A549 treated with Hydrocortisone at 1 μM for 4 hours (cell line): ENCODE results near the gene IGSF23. TPM values are rescaled to one million over a fixed set of nuclear protein-coding genes. Genes with fewer than 3 reads are reported as not detected.

Experiments used
- total RNA-seq: library from RNA; stranded (reverse); fragments of 200-300 nt; extraction: Qiagen RNA extraction; gene quantifications from 5 replicates; pipeline ENCODE4 v1.2.3, GENCODE V29; 2022

IGSF23 gene, protein sequence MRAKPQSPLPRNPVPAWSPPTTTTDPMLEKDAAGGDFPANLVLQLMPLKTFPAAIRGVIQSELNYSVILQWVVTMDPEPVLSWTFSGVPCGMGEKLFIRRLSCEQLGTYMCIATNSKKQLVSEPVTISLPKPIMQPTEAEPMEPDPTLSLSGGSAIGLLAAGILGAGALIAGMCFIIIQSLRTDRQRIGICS
- total RNA-seq = 0.15 to 0.84 TPM (median 0.66 TPM) in 5 replicates

DNA sequence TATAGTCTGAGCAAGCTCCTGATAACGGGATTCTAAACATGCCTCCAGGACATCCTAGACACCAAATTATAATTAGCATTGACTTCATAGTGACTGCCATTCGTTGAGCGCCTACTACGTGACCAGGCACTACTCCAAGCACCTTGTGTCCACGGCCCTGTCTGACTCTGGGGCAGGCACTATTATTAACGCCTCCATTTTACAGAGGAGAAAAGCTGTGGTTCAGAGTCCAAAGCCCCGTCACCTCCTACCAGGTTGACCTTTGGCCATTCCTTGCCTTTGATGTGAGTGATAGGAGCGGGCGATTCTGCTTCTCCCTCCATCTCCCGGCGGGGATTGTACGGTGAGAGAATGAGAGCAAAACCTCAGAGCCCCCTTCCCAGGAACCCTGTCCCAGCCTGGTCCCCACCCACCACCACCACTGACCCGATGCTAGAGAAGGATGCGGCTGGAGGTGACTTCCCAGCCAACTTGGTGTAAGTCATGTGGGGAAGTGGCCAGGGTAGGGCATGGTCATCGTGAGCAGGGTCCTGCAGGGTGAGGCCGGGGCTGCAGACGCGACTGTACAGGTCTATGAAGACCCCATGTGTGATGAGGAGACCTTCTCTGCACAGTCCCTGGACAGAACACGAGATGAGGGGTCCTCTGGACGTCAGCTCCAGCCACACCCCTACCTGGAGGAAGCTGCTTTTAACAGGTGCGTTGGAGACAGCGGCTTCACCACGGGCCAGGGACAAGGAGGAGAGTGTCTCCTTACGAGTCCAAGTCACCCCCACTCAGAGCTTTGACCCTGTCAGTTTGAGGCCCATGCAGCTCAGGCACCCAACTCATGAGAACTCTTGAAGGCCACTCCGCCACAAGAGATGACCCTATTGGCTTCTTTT, at the start of gene IGSF23:
IGSF23 (plus strand) TSS at position 269 of the 884 bp plus-strand sequence; CDS start at position 352, 83 bp downstream.

DNA sequence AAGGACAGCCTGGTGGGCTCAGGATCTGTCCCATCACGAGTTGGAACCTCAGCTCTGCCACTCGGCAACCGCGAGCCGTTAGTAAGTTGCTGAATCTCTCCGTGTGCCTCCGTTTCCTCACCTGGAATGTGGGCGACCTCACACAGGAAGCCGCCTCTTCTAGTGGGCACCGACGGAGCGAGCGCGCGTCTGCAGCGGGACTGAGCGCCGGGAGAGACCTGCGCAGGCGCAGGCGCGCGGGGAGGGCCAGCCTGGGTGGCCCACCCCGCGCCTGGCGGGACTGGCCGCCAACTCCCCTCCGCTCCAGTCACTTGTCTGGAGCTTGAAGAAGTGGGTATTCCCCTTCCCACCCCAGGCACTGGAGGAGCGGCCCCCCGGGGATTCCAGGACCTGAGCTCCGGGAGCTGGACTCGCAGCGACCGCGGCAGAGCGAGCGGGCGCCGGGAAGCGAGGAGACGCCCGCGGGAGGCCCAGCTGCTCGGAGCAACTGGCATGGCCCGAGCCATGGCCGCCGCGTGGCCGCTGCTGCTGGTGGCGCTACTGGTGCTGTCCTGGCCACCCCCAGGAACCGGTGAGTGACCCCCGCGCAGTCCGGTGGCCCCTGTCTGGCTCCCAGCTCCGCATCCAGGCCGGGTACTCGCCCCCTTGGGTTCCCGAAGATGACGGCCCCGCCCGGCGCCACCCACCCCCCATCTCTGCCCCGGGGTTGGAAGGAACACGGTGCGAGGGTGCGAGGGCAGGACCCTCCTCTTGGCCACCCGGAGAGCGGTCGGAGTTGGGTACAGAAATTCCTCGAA, 30.4 kb downstream of the IGSF23 start, which contains the start of gene PVR:
PVR (plus strand) TSS at position 306 of the 797 bp plus-strand sequence; CDS start at position 493, 187 bp downstream.

DNA sequence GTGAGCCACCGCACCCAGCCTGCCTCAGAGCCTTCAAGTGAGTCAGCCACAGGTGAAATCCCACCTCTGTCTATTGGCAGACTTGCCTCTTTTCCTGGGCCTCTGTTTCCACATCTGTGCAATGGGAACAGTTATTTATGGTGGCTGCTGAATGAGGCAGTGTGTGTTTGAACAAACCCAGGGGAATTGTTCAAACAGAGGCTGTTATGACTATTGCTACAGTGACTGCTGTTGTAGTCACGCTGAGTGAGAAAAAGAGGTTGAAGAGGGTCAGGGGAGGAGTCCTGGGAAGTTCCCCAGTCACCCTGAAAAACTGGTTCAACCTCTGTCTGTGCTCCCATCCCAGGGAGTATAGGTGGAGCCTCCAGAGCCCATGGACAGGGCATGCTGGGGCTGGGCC, 58.0 kb downstream of the IGSF23 start, which contains the start of gene CEACAM19:
CEACAM19 (plus strand) TSS at position 83 of the 400 bp plus-strand sequence. CDS start 450 bp downstream, outside the sequence.

Other genes starting within 250 kb of the IGSF23 start
- 2.0 to 3.2 TPM (median 2.3 TPM) in 5 replicates for gene ZNF285, start 212.0 kb upstream of the IGSF23 start, total RNA-seq
- gene ZNF229, start 165.1 kb upstream of the IGSF23 start, total RNA-seq = 2.3 to 3.1 TPM (median 2.8 TPM) in 5 replicates
- 7.1 to 9.1 TPM (median 7.9 TPM) in 5 replicates for gene ZNF180, start 113.0 kb upstream of the IGSF23 start, total RNA-seq
- gene CEACAM20, start 83.9 kb upstream of the IGSF23 start, total RNA-seq = 0.08 to 0.10 TPM in 2 of 5 replicates, not detected in the others
- 100 to 124 TPM (median 118 TPM) in 5 replicates for gene PVR, start 30.3 kb downstream of the IGSF23 start, total RNA-seq
- gene CEACAM19, start 57.9 kb downstream of the IGSF23 start, total RNA-seq = 8.8 to 10.3 TPM (median 9.3 TPM) in 5 replicates
- gene CEACAM16, start 85.6 kb downstream of the IGSF23 start, total RNA-seq = 0.08 to 0.12 TPM (median 0.08 TPM) in 4 of 5 replicates, not detected in the other
- gene BCL3, start 135.1 kb downstream of the IGSF23 start, total RNA-seq = 36.7 to 63.9 TPM (median 55.2 TPM) in 5 replicates
- not detected in 5 replicates for gene CBLC, start 164.3 kb downstream of the IGSF23 start, total RNA-seq
- 67.1 to 85.2 TPM (median 79.0 TPM) in 5 replicates for gene BCAM, start 195.5 kb downstream of the IGSF23 start, total RNA-seq
- 69.2 to 81.2 TPM (median 78.2 TPM) in 5 replicates for gene NECTIN2, start 232.7 kb downstream of the IGSF23 start, total RNA-seq